Measurements from ENCODE around the gene IL4R. TPM values are rescaled to one million over a fixed set of nuclear protein-coding genes. Genes with fewer than 3 reads are reported as not detected.

Gene IL4R
- total and polyA plus RNA-seq, 2 donors (not counting 1 experiment from before 2014, with no cell fraction given): 17.1 to 23.6 TPM

DNA sequence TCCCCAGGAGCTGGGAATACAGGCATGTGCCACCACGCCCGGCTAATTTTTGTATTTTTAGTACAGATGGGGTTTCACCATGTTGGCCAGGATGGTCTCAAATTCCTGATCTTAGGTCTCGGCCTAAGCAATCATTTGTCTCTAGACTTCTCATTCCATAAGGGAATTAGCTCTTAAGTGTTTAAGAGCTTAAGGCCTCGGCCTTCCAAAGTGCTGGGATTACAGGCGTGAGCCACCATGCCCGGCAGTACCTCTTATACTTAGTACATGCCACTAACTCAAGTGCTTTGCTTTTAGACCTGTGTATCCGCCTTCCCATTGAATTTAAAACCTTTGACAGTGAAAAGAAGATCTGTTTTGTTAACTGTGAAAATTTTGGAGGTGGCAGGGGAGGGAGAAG is 71.6 kb downstream of the IL4R start:
- no peaks in the 10 kb centered on the region for H4K20me1 ChIP-seq (ENCODE audit: control insufficient read depth, extremely low read depth, insufficient read depth, low read length)
- no peaks in the 10 kb centered on the region for H3K9me3 ChIP-seq (ENCODE audit: control insufficient read depth, insufficient read depth, low read depth, low read length)
- H3K27me3 ChIP-seq (ENCODE audit: control insufficient read depth, insufficient read depth, low read length): peaks cover 12% of the 10 kb centered on the region
- H3K36me3 ChIP-seq (ENCODE audit: control insufficient read depth, insufficient read depth, low read length): no peaks in the 10 kb centered on the region
- TF ChIP-seq, protein P1, sequence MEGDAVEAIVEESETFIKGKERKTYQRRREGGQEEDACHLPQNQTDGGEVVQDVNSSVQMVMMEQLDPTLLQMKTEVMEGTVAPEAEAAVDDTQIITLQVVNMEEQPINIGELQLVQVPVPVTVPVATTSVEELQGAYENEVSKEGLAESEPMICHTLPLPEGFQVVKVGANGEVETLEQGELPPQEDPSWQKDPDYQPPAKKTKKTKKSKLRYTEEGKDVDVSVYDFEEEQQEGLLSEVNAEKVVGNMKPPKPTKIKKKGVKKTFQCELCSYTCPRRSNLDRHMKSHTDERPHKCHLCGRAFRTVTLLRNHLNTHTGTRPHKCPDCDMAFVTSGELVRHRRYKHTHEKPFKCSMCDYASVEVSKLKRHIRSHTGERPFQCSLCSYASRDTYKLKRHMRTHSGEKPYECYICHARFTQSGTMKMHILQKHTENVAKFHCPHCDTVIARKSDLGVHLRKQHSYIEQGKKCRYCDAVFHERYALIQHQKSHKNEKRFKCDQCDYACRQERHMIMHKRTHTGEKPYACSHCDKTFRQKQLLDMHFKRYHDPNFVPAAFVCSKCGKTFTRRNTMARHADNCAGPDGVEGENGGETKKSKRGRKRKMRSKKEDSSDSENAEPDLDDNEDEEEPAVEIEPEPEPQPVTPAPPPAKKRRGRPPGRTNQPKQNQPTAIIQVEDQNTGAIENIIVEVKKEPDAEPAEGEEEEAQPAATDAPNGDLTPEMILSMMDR (conservative IDR thresholded peaks at IDR 0.05 in 1 of 2, IDR thresholded peaks at IDR 0.05 in 1 of 2; ENCODE audit: low read depth in 1 of 2, low read length in 2 of 2): no peak
- TF ChIP-seq EZH2 (IDR thresholded peaks at IDR 0.05; ENCODE audit: low read length, missing control alignments): no peak
- no peak overlapping the region for H3K4me2 ChIP-seq (ENCODE audit: extremely low read depth, insufficient read depth, low read length)
- DNase-seq (ENCODE audit: low read depth in 2 of 2): no peak
- H2AFZ ChIP-seq (ENCODE audit: low read length): no peak overlapping the region
- H3K4me3 ChIP-seq (replicated peaks in 1 of 4; ENCODE audit: control extremely low read depth in 1 of 4, insufficient read depth in 1 of 4, low read depth in 3 of 4, low read length in 4 of 4): no peak overlapping the region
- no peaks in the 10 kb centered on the region for H3K4me1 ChIP-seq (ENCODE audit: control insufficient read depth, extremely low read depth, insufficient read depth, low read length)
- H3K9ac ChIP-seq (ENCODE audit: insufficient read depth, low read length): no peak overlapping the region
- no peak overlapping the region for H3K27ac ChIP-seq (ENCODE audit: insufficient read depth, low read length)
- H3K79me2 ChIP-seq (ENCODE audit: control insufficient read depth, insufficient read depth, low read length): no peaks in the 10 kb centered on the region

DNA sequence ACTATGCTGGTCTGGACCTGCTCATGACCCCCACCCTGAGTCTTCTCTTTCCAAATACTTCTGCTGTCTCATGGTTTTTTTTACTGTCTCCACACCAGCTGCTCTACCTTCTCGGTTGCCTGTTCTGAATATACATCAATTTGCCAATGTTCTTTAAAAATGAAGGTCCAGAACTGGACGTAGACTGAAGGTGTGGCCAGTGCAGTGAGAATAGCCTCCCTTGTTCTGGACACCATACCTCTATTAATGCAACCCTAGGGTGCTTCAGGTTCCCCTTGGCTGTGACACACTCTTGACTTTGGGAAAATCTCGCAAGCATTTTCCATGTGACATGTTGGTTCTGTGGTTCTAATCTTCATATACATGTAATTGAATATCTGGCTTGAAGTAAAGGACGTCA is 72.9 kb downstream of the IL4R start:
- Histone ChIP-seq H4K20me1 (ENCODE audit: control insufficient read depth, extremely low read depth, insufficient read depth, low read length) (no peaks in the 10 kb centered on the region), H3K4me1 (ENCODE audit: control insufficient read depth, extremely low read depth, insufficient read depth, low read length) (no peaks in the 10 kb centered on the region), H3K79me2 (ENCODE audit: control insufficient read depth, insufficient read depth, low read length) (no peaks in the 10 kb centered on the region), H3K27ac (ENCODE audit: insufficient read depth, low read length) (no peak overlapping the region), H3K27me3 (ENCODE audit: control insufficient read depth, insufficient read depth, low read length) (peaks cover 15% of the 10 kb centered on the region), H3K4me3 (replicated peaks in 1 of 4; ENCODE audit: control extremely low read depth in 1 of 4, insufficient read depth in 1 of 4, low read depth in 3 of 4, low read length in 4 of 4) (no peak overlapping the region), H3K4me2 (ENCODE audit: extremely low read depth, insufficient read depth, low read length) (no peak overlapping the region), H3K9me3 (ENCODE audit: control insufficient read depth, insufficient read depth, low read depth, low read length) (no peaks in the 10 kb centered on the region), H3K9ac (ENCODE audit: insufficient read depth, low read length) (no peak overlapping the region), H2AFZ (ENCODE audit: low read length) (no peak overlapping the region), H3K36me3 (ENCODE audit: control insufficient read depth, insufficient read depth, low read length) (no peaks in the 10 kb centered on the region)
- no peak for TF ChIP-seq EZH2 (IDR thresholded peaks at IDR 0.05; ENCODE audit: low read length, missing control alignments)
- TF ChIP-seq, protein P1 (conservative IDR thresholded peaks at IDR 0.05 in 1 of 2, IDR thresholded peaks at IDR 0.05 in 1 of 2; ENCODE audit: low read depth in 1 of 2, low read length in 2 of 2): no peak
- DNase-seq (ENCODE audit: low read depth in 2 of 2): no peak

DNA sequence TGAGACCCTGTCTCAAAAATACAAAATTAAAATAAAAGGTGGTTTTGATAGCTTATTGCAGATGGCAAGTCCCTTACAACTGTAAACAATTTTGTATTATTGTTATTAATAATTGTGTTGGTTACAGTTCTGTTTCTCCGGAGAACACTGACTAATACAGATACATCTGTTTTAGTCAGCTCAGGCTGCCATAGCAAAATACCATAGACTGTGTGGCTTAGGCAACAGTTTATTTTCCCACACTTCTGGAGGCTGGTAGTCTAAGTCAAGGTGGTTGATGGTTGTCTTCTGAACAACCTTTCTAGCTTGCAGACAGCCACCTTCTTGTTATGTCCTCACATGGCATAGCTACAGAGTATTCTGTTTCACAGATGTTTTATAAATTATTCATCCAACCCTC is 74.0 kb downstream of the IL4R start:
- no peak overlapping the region for H3K9ac ChIP-seq (ENCODE audit: insufficient read depth, low read length)
- peaks cover 16% of the 10 kb centered on the region for H3K27me3 ChIP-seq (ENCODE audit: control insufficient read depth, insufficient read depth, low read length)
- H3K4me1 ChIP-seq (ENCODE audit: control insufficient read depth, extremely low read depth, insufficient read depth, low read length): no peaks in the 10 kb centered on the region
- no peaks in the 10 kb centered on the region for H3K9me3 ChIP-seq (ENCODE audit: control insufficient read depth, insufficient read depth, low read depth, low read length)
- H3K27ac ChIP-seq (ENCODE audit: insufficient read depth, low read length): no peak overlapping the region
- H3K36me3 ChIP-seq (ENCODE audit: control insufficient read depth, insufficient read depth, low read length): no peaks in the 10 kb centered on the region
- DNase-seq (ENCODE audit: low read depth in 2 of 2): no peak
- H2AFZ ChIP-seq (ENCODE audit: low read length): no peak overlapping the region
- H3K4me2 ChIP-seq (ENCODE audit: extremely low read depth, insufficient read depth, low read length): no peak overlapping the region
- TF ChIP-seq EZH2 (IDR thresholded peaks at IDR 0.05; ENCODE audit: low read length, missing control alignments): no peak
- TF ChIP-seq, protein P1 (conservative IDR thresholded peaks at IDR 0.05 in 1 of 2, IDR thresholded peaks at IDR 0.05 in 1 of 2; ENCODE audit: low read depth in 1 of 2, low read length in 2 of 2): no peak
- H3K79me2 ChIP-seq (ENCODE audit: control insufficient read depth, insufficient read depth, low read length): no peaks in the 10 kb centered on the region
- no peak overlapping the region for H3K4me3 ChIP-seq (replicated peaks in 1 of 4; ENCODE audit: control extremely low read depth in 1 of 4, insufficient read depth in 1 of 4, low read depth in 3 of 4, low read length in 4 of 4)
- no peaks in the 10 kb centered on the region for H4K20me1 ChIP-seq (ENCODE audit: control insufficient read depth, extremely low read depth, insufficient read depth, low read length)

All from fibroblast of lung (primary cell).